GM21423 (cell line): ENCODE data around the gene TNIP1.

ENCODE experiments used
- ATAC-seq: cut with Tn5 transposase; IDR thresholded peaks from one replicate; pipeline ENCODE4 v1.9.1; 2021; ENCODE audit warnings: mild to moderate bottlenecking, moderate library complexity; ENCODE audit not compliant: unreplicated experiment

TNIP1 gene

DNA sequence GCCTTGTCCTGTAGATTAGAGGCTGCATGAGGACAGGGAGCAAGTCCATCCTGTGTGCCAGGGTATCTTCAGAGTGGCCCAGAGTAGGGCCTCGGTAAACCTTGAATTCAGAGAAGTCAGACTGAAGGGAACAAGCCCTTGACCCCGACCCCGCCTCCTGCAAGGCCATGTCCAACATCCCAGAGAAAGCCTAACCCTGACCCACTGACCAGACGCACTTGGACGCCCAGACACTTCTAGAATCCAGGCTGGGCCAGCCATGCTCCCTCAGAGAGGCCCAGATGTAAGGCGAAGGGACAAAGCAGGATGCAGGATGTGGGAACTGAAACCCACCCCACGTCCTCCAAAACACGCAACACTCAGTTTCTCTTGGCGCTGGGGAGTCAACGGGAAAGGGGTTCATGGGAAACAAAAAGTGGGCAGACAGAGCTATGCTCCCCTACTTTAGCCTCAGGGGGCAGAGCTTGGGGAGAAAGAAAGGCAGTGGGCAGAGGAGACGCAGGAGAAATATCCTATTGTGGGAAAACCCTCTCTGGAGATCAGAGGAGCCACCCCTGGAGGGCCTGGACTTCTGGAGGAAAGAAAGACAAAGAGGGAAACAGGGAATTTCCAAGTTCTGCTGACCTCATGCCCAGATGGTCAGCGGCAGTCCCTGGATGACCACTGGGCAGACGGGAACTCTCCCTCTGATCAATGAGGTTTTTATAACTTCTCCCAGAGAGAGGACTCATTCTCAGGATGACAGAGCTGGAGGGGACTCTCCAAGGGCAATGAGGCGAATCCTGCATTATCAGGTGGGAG is 13.0 kb downstream of the TNIP1 start:
- no peak for ATAC-seq

DNA sequence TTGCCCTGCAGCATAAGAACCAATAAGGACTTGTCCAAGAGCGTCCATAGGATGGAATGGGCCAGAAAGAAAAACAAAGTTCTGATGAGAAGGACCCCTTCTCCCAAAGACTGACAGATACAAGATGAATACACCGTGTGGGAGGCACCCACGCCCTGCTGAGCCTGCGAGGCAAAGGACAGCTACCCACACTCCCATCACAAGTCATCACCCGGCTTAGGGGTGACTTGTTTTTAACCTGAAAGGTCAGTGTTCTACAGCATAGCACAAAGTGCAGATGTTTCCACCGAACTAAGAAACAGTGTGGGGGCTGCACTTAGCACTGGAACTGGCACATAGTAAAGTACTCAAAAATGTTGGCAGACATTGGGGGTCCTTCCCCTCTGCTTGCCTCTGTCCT is 13.9 kb downstream of the TNIP1 start:
- no peak for ATAC-seq

DNA sequence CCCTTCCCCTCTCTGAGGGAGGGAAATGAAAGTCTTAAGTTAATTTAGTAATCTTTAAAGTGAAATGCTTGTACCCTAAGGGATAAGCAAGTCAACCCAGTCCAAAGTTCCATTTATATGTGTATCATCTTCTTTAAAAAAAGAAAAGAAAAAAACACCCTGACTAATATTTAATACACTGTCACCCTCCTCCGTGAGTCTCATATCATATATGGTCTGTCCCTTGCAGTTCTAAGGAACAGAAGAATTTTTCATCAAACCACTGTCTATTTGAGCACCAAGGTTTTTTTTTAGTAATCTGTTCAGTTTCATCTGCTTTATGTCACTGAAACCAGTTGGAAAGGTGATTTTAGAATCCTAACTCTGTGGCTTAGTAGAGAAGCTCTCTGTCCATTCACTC is 15.2 kb downstream of the TNIP1 start:
- ATAC-seq = no peak

DNA sequence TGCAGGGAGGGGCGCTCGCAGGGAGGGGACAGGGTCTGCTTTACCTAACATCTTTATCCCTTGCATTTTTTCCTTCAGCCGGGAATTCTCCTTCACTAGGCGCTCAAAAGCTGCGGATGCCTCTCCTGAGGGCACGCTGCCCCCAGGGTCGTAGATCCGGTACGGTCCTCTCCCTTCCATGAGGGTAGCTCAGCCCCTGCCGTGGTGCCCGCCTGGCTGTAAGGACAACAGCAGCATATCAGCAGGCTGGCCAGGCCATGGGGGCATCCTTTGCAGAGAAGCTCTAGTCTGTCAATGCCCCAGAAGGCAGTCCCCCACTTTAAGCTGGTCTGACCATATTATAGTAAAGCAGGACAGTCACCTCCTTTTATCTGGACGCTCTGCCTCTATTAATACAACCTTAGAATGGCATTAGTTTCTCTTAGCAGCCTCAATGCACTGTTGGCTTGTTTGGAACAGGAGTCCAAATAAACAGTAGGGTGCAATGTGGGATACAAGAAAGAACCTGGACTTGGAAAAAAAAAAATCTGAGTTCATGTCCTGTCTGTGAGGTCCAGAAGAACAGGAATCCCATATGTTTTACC is 15.8 kb downstream of the TNIP1 start:
- ATAC-seq = no peak

DNA sequence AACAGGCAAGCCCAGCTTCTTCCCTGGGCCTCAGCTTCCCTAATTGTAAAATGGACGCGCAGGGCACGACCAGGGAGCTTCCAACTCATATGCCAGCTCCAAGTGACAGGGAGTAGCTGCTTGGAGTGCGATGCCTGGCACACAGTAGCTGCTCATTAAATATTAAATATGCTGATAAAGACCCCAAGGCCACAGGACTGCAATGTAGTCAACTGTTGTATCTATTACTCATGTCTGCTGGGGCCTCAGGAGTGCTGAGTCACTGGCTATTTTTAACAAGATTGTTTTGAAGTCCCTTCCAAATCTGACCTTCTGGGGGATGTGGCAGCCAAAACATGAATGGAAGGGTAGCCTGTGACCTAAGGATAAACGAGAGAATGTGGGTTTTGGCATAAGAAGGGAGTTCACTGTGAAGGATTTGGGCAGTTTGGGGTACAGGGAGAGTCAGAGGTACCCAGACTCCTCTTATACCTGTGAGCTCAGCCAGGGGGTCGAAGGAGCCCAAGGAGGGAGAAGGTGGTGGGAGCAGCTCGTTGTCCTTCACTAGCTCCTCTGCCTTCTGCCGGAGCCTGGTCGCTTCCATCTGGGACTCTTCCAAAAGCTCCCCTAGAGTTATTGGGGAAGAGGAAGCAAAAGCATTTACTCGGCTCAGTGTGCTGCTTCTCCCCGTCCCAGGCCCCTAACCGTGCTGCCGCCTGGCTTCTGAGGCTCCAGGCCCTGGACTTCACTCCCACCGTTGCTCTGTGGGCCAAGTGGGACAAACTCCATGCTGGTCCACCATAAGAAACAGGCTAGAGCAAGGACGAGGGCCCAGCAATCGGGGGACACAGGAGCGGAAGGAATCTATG is 17.5 kb downstream of the TNIP1 start:
- ATAC-seq = no peak

DNA sequence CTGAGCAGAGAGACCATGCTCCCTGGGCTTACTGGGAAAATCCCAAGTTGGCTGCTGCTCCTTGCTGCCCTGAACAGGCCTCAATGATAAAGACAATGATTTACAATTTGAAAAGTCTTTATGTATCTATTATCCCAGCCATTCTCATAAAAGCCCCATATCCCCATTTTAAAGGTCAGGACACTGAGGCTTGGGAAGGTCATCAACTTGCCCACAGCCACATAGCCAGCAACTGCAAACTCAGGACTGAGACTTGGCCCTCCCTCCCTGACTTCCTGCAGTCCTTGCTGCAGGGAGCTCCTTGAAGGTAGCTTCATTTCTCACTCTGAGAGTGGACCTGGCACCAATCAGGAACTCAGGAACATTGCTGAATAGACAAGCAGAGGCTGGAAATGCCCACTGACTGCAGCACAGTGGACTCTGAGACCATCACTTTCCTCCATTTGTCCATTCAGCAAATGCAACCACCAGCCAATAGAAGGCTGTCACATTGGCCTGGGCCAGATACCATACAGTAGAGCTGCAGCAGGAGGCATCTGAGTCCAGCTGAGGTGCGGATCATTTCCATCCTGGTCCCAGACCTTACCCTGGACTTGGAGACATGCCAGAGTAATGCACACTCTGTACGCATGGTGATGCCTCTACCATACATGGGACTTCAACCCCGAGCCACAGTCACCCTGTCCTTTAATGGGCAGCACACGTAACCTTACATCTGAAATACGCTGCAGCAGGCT is 18.3 kb downstream of the TNIP1 start:
- ATAC-seq = no peak

DNA sequence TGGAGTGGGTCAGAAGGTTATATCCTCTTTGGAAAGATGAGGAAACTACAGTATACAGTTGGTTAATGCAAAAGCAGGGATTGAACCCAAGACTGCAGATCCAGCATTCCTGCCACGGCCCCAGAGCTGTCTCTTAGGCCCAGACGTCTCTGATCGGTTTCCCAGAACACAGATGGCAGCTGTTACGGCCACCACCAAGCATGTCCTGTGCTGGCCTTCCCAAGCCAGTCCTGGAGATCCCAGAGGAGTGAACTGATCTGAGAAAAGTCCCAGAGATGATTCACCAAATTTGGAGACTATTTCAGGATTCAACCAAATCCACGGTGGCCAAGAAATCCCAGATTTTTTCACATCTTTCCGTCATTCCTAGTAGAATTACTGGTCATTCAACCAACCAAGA is 20.1 kb downstream of the TNIP1 start:
- ATAC-seq = no peak

DNA sequence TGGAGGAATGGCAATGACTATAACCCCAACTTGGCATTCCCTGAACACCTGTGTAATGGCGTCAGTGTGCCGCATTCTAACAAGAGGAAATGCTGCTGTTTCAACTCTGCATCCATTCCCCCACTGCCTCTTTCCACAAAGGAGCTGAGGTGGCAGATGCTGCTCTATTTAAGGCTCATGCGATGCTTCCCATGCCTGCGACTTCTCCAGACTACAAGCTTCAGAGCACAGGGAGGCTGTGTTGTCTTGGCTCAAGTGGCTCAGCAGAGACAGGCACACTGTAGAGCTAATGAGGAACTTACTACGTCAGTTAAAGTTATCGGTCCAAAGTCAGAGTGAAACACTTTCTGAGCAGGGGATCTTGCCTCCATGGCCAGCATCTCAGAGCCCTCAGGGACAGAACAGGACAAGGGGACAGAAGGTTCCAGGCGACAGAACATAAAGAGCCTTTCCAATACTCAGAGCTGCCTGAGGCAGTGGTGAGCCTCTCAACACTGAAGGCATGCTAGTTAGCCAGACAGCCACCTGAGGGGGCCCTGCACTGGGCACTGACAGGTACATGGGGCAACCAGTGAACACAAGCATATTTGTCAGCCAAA is 21.8 kb downstream of the TNIP1 start:
- ATAC-seq = no peak

DNA sequence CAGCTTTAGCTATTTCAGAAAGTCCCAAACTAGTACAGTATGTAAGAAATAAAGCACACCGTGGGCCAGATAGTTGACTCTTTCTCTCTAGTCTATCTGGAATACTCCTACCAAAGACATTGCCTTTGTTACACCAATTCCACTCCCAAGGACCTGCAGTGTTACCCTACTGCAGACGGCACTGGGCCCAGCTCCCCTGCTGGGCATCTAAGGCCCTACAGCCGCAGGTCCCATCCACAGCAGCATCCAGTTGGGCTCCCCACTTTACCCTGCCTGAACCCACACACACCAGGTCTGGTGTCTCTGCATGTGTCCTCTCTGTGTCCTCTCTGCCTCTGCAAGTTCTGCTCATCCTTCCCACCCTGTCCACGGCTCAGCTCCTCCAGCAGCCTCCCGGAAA is 22.5 kb downstream of the TNIP1 start:
- ATAC-seq = no peak

DNA sequence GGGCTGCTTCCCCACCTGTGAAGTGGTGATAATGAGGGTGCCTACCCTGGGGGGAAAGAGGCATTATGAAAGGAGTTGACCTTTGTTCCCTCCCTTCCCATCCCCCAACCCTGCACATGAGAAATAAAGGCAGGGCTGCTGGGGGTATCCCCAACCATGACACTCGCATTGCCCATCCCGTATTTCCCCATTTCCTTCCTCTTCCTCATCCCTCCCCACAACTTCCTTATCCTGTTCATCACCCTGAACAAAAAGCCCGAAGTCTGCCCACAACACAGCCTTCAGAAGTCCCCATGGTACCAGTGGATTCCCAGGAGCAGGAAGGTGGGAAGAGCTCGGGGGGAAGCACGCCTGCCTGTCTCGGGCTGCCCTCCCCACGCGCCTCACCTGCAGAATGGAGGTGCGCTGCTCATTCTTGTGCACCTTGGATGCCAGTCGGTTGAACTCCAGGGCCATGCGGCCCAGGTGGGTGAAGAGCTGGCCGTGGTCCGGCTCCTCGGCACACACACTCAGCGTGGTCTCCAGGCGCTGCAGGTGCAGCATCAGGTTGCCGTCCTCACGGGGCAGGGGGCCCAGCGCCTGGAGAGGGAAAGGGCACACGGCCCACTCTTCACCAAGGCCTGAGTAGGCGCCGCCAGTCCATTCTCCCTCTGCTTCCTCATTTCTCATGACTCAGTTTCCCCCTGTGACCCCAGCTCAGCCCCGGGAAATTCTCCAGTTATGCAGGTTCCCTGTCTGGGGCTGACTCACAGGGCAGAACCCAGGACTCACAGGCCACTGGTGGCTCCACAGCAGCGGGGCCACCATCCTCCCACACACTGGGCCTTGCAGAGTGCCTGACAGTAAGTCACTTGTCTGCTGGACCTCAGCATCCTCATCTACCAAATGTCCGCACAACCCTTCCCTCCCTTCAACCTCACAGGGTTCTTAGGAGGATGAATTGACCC is 24.2 kb downstream of the TNIP1 start:
- ATAC-seq = no peak

DNA sequence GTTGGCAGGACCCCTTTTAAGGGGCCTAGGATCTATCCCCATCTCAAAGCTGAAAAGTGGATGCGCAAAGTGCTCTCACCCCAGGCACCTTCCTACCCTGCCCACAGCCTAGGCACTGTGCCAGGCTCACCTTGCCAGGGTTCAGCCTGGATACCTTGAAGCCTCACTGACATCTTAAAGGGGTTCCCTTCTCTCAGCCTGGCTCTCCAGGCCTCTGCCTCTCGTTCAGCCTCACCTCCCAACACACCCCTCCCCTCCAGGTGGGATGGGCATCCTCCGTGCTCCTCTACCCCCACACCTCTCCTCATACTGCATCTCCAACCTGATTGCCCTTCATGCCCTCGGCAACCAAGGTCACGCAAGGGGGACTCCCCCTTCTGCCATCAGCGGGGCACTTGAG is 25.5 kb downstream of the TNIP1 start:
- ATAC-seq = no peak

DNA sequence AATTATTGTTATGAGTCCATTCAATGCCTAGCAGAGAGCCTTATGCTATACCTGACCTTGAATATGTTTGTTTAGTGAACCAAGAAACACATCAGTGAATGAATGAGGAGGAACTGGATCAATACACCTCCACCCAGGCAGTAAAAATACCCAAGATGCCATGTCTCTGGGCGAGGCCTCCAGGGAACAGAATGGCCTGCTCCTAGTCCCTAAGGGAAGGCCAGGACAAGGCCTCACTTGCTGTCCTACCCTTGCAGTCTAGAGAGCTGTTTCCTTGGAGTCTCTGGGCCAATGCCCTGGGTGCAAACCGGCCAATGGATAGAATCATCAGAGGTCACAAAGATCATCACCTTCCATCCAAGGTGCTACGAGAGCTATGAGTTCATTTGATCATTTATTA is 26.1 kb downstream of the TNIP1 start:
- no peak for ATAC-seq

DNA sequence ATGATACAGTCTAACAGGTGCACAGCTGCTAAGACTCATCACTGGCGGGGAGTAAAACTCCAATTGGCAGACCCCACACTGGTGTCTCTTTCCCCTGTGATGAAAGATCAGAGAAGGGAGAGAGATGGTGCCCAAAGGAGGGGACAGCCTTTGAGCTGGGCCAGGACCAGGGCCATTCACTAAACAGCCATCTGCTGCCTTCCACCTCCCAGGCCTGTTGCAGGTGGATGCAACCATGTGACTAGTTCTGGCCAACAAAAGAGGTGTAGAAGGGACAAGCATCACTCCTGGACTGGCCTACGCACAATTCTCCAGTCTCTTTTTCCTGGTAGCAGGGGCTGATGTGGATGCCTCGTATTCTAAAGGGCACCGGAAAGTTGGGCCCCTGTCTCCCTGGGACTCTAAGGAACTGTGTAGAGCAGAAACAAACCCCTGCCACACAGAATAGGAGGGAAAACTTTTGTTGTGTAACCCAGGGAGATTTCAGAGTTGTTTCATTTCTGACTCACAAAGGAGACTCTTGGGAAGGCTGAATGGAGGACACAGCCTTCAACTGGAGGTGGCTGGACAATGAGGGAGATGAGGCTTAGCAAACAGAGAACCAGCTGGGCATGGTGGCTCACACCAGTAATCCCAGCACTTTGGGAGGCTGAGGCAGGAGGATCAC is 26.9 kb downstream of the TNIP1 start:
- no peak for ATAC-seq

DNA sequence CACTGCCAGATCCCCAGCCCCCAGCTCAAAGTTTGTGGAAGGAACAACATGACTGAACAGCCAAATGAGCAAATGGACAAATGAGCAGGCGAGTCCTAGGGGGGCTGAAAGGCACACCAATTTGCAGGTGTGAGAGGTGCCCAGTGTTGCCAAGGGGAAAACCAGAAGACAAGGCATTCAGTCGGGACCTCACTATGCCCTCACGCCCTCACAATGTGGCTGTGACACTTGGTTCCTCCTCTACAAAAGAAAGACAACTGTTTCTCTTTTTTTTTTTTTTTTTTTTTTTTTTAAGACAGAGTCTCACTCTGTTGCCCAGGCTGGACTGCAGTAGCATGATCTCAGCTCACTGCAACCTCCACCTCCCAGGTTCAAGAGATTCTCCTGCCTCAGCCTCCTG is 28.0 kb downstream of the TNIP1 start:
- no peak for ATAC-seq

DNA sequence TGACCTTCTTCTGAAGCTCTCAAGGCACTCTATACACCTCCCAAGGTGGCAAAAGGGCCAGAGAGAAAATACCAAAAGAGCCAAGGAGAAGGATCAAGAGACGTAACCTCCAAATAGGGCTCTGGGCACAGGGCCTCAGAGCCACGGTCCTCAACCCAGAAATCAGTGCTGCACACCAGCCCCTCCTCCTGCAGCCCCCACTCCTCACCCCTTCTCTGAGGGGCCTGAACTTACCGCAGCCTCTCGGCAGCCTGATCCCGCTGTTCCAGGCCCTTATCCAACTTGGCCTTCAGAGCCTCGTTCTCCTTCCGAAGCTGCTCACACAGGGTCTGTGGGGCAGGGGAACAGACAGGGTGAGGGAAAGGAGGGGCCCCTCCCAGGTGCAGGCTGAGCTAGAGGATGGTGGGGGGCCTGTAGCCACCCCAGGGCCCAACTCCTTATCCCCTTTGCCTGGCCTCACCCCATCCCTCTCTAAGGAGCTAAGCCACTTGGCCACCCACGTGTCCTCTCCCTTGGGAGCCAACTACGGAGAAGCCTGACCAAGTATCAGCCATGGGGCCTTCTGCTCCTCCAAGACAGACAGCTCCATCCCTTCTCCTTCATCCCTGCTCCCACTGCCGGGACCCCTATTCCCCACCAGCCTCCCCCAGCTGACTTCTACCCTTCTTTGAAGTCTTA is 28.8 kb downstream of the TNIP1 start:
- ATAC-seq = no peak

DNA sequence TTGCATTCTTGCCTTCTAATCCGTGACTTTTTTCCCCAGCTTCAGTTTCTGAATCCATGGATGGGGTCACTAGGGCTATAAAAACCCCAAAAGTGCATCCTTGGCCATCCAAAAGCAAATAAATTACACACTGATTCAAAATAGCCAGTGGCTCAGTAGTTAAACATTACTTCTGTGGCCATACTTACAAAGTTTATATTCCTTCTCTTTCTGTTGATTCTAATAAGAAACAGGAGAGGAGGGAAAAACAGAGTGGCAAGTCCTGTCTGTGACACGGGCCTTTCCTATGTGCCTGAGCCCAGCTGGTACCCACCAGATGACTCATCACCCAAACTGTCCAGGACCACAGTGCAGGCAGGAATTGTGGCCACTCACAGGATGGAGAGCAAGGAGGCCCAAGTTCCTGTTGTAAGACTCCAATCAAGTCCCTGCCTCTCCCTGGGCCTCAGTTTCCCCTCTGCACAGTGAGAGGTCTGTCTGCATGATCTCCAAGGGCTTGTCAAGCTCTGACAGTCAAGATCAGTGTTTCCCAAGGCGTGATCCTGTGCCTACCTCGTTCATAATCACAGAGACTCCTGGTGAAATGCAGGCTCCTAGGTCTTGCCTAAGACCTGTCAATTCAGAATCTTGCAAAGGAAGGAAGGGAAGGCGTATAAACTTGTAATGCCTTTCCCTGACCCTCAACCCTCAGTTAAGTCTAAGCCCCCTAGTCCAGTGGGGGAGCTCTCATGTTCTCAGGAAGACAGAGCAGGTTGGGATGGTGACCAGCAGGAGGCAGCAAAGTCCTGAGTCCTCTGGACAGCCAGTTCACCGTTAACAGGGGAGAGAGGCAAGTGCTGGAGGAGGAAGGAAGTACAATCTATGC is 29.5 kb downstream of the TNIP1 start:
- peak; percentile 63 for ATAC-seq

DNA sequence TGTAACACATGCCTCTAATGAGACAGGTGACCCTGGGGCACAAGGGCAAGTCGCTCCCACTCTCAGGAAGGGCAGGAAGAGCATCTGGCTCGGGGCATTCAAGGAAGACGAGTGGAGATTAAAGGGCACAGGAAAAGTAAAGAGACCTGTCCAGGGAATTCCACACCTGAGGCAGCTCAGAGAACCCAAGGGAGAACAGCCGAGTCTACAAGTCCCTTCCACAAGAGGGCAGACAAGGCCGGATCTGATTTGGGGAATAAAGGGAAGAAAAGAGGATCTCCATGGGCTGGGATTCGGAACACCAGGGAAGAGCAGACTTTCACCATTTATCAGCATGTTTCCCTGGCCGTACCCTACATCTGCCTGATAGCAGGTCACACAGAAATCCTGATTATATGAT is 32.3 kb downstream of the TNIP1 start:
- ATAC-seq = no peak
